ENCODE data around the gene RANBP17.
"Not testable (repeated sequence)": the region's sequence is repeated elsewhere in the genome, so short reads cannot be mapped to it uniquely, and the experiment has no call there.

Gene RANBP17

GRCh38 chr5:170870390-170870789, 8.6 kb downstream of the RANBP17 start:
- not testable (repeated sequence) for DNase-seq

DNA sequence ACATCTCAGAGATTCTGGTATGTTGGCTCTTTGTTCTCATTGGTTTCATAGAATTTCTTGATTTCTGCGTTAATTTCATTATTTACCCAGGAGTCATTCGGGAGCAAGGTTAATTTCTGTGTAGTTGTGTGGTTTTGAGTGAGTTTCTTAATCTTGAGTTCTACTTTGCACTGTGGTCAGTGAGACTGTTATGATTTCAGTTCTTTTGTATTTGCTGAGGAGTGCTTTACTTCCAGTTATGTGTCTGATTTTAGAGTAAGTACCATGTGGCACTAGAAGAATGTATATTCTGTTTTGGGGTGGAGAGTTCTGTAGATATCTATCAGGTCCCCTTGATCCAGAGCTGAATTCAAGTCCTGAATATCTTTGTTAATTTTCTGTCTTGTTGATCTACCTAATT, 12.2 kb downstream of the RANBP17 start:
- DNase-seq = no peak

DNA sequence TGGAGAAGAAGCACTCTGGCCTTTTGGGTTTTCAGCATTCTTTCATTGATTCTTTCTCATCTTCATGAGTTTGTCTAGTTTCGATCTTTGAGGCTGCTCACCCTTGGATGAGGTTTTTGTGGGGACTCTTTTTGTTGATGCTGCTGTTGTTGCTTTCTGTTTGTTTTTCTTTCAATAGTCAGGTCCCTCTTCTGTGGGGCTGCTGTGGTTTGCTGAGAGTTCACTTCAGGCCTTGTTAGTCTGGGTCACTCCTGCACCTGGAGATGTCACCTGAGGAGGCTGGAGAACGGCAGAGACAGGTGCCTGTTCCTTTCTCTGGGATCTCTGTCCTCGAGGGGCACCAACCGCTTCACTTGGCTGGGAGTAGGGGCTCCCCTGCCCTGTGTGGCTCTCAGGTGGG, 14.0 kb downstream of the RANBP17 start:
- DNase-seq = no peak

DNA sequence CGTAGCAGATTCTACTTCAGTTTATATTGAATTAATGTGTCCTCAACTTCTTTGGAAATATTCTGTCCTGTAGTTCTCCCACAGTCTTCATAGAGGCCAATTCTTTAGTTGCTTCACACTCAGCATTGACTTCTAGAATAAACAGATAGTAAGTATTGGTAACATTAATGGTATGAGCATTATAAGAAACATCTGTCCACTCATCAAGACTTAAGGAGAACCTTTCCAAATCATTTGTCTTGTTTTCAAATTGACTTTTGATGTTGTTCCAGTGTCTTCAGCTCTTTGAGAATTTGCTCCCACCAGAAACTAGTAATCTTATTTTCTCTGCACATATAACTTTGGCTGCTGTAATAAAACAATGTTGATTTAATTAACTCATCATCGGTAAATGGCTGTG, 18.3 kb downstream of the RANBP17 start:
- no peak for DNase-seq

DNA sequence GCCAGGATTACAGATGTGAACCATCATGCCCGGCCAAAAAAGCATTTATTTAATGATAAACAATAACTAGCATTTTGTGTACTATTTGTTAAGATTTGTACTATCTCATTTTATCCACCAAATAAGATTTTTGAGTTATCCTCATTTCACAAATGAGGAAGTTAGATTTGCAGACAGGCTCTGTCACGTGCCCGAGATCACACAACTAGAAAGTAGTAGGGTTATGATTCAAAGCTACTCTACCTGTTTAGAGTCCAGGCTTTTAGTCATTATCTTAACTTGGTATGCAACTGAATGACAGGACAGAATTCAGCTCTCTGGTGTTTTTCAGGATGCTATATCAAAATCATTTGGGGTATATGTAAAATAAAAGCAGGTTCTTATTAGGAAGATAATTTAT, 20.5 kb downstream of the RANBP17 start:
- DNase-seq = peak; percentile 13 to 17

DNA sequence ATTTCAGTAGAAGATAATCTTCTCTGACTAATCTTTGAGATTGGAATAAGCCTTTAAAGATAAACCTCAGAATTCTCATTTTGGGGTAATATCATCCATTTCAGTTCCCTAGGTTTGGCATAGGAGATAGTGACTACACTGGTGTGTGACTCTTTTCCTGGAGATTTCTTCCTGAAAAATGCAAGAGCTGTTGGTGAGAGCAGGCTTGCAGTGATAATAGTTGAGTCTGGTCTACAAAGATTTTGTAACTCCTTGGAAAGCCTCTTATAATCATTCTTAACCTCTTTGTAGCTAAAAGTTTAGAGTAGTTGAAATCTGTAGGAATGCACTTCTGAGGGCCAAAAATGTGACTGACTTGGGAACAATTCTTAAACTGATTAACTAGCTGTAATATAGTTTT, 23.4 kb downstream of the RANBP17 start:
- no peak for DNase-seq

GRCh38 chr5:170885809-170886208, 24.0 kb downstream of the RANBP17 start:
- no peak for DNase-seq

DNA sequence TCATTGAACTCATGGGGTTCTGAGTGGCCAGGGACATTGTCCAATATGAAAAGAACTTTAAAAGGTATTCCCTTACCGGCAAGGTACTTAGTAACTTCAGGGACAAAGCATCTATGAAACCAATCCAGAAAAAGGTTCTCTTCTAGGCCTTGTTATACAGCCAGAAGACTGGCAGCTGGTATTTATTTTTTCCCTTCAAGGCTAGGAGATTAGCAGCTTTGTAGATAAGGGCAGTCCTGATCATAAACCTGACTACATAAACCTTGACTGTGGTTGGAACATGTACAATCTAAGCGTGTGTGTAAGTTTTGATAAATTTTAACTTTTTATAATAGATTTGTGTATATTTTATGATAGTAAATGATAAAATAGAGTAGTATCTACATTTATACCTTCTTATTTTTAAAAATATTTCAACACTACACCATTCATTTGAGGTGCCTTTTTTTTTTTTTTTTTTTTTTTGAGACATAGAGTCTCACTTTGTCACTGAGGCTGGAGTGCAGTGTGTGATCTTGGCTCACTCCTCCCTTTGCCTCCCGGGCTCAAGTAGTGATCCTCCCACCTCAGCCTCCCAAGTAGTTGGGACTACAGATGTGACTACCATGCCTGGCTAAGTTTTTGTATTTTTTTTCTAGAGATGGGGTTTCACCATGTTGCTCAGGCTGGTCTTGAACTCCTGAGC, 24.5 kb downstream of the RANBP17 start:
- no peak for DNase-seq

GRCh38 chr5:170892196-170892595, 30.4 kb downstream of the RANBP17 start:
- DNase-seq = no peak

- DNase-seq = no peak
Observed at GRCh38 chr5:170894665-170895064, 32.8 kb downstream of the RANBP17 start.

DNA sequence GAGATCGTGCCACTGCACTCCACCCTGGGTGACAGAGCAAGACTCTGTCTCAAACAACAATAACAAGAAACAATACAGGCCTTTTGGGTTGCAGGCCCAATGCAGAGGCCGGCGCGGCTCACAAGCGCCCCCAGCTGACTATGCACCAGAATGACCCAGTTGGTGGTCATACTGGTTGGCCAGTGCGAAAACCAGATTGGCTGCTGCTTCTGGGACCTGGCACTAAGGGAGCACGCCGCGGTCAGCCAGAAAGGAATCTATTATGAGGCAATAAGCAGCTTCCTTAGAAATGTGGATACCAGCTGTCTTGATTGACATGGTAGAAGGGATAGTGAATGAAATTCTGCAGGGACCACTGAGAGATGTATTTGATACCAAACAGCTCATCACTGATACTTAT, 35.0 kb downstream of the RANBP17 start:
- DNase-seq = no peak

GRCh38 chr5:170903075-170903474, 41.3 kb downstream of the RANBP17 start:
- no peak for DNase-seq

DNA sequence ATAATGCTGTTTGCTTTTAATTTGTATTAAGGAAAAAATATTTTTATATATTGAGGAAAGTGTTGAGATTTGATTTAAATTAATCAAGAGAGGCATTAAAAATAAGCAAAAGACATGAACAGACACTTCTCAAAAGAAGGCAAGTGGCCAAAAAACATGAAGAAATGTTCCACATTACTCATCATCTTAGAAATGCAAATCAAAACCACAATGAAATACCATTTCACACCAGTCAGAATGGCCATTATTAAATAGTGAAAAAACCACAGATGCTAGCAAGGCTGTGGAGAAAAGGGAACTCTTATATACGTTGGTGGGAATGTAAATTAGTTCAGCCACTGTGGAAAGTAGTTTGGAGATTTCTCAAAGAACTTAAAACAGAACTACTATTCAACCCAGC, 45.9 kb downstream of the RANBP17 start:
- no peak for DNase-seq

DNA sequence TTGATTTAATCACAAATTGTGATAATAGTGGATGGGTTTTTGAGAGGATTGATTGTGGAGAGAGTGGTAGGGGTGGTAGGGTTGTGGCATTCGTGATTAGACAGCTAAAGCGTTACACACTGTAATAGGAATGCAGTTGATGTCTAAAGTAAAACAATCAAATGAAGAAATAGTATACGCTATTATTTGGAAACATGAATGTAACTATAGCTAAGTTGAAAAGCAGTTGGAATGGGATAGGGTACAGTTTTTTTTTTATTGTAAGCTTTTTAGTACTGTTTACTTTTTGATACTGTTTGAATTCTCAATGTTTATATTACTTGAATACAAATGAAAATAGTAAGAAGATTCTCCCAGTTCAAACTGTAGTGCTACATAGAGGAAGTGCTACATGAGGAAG, 51.8 kb downstream of the RANBP17 start:
- DNase-seq = no peak

GRCh38 chr5:170917113-170917512, 55.3 kb downstream of the RANBP17 start:
- peak; percentile 18 to 51 for DNase-seq

DNA sequence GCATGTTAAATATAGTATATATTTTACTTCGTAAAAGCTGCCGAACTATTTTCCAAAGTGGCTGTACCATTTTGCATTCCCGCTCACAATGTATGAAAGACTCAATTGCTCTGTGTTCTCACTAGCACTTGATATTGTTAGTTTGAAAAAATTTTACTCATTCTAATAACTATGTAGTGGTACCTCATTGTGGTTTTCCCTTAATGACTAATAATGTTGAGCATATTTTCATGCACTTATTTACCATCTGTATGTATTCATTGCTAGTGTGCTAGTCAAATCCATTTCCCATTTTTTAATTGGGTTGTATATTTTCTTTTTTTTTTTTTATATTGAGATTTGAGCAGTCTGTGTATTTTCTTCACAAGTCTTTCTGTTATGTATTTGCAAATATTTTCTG, 58.4 kb downstream of the RANBP17 start:
- DNase-seq = no peak

GRCh38 chr5:170922331-170922730, 60.5 kb downstream of the RANBP17 start:
- not testable (repeated sequence) for DNase-seq

GRCh38 chr5:170923910-170924620, 62.2 kb downstream of the RANBP17 start:
- DNase-seq = no peak

GRCh38 chr5:170935534-170936218, 73.9 kb downstream of the RANBP17 start:
- not testable (repeated sequence) for DNase-seq

- DNase-seq = no peak
Observed at GRCh38 chr5:170937072-170937471, 75.3 kb downstream of the RANBP17 start.

GRCh38 chr5:170937914-170938313, 76.1 kb downstream of the RANBP17 start:
- DNase-seq = no peak

DNA sequence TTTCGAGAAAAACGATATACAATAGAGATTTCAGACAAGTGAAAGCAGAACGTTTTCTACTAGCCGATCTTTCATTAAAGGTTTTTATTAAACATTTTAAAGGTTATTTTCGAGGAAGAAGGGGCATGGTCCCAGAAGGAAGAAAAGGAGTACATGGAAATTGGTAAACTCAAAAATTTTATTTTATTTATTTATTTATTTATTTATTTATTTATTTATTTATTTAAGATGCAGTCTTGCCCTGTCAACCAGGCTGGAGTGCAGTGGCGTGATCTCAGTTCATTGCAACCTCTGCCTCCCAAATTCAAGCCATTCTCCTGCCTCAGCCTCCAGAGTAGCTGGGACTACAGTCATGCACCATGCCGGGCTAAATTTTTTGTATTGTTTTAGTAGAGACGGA, 77.4 kb downstream of the RANBP17 start:
- no peak for DNase-seq

- no peak for DNase-seq
Observed at GRCh38 chr5:170941788-170942187, 80.0 kb downstream of the RANBP17 start.

DNA sequence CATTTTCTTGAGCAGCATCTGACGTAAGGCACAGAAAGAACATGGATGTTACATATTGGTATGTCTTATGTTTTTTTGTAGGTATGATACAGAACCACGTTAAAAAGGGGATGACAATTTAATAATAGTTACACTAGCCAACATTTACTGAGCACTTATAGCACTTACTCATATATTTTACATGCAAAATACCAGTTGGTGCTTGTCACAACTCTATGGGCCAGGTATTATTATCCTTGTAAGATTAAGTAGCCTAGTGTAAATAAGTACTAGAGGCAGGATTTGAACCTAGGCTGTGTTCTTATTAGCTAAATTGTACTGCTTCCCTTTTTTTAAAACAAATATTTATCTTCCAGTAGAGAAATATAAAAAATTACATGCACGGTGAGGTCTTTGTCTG, 83.5 kb downstream of the RANBP17 start:
- no peak for DNase-seq

Measured in Kasumi-1 (cell line).